OCI-LY3 (cell line): Measurements from ENCODE around the gene TCERG1L.

ENCODE experiments used
- CTCF ChIP-seq: fragments of 200-600, 300-600 bp; sonication (generic); IDR thresholded peaks from 2 replicates; pipeline ENCODE4 v1.5.1; 2014; ENCODE audit warnings: antibody characterized with exemption, low read length, low read depth
- EZH2phosphoT487 ChIP-seq: fragments of 200-600 bp; shearing (Covaris generic); IDR thresholded peaks from 2 replicates; pipeline ENCODE4 v1.6.1; 2018; ENCODE audit warnings: antibody characterized with exemption, mixed run types, low read depth

- TF ChIP-seq CTCF (no peak), EZH2phosphoT487 (no peak)
These were observed 176.9 kb downstream of the TCERG1L start for GRCh38 chr10:131134651-131135050.
